Myometrial cell (primary cell): ENCODE data around the gene DNAH17. TPM values are rescaled to one million over a fixed set of nuclear protein-coding genes. Genes with fewer than 3 reads are reported as not detected.

Source experiments
- total RNA-seq: library from RNA; depleted of rRNA; stranded (reverse); fragments of >200 nt; gene quantifications from 2 replicates; pipeline ENCODE4 v1.2.3, GENCODE V29; 2015

DNAH17 gene
- total RNA-seq, result not detected in 2 replicates

GRCh38 chr17:78577296-78577695 lies at the start of gene DNAH17:
Gene DNAH17 (minus strand): TSS chr17:78577396. CDS start chr17:78575057, 2,339 bp downstream.

GRCh38 chr17:78378225-78379130 lies 198.7 kb downstream of the DNAH17 start, which contains the start of gene PGS1:
Gene PGS1 (plus strand): TSS chr17:78378649. CDS start chr17:78378666, 17 bp downstream.

Other genes with a start within 250 kb of the DNAH17 start
- gene SOCS3, start 217.3 kb downstream of the DNAH17 start, total RNA-seq, result 44.0 and 48.4 TPM in 2 replicates
- gene PGS1, start 198.7 kb downstream of the DNAH17 start, total RNA-seq, result 25.9 and 31.4 TPM in 2 replicates
- 7.2 and 8.3 TPM in 2 replicates for gene CYTH1, start 204.9 kb upstream of the DNAH17 start, total RNA-seq